Right atrium auricular region (tissue), 2 donors: ENCODE data around the gene PTGDS. TPM values are rescaled to one million over a fixed set of nuclear protein-coding genes. Genes with fewer than 3 reads are reported as not detected.

ENCODE experiments used
- DNase-seq: peaks from one replicate; pipeline ENCODE4 v3.0.0-alpha.2; 2019; ENCODE audit warnings: low spot score
- H3K27ac ChIP-seq, 2 donors: fragments of 200-600 bp; sonication (generic); 1 replicate in 1 of 2; 2 replicates in 1 of 2; pipeline ENCODE4 v1.5.1; 2016 to 2019
- H3K27me3 ChIP-seq, 2 donors: fragments of 200-600 bp; sonication (generic); one replicate each; pipeline versions ENCODE4 v1.5.1 to v1.6.0; 2017 to 2019
- H3K36me3 ChIP-seq: fragments of 200-600 bp; sonication (generic); one replicate; pipeline ENCODE4 v1.5.1; 2016
- H3K4me1 ChIP-seq, 2 donors: fragments of 200-600 bp; sonication (generic); one replicate each; pipeline versions ENCODE4 v1.5.1 to v1.6.0; 2017 to 2019
- H3K4me3 ChIP-seq, 2 donors: fragments of 200-600 bp; sonication (generic); 1 replicate in 1 of 2; 2 replicates in 1 of 2; pipeline ENCODE4 v1.5.1; 2017 to 2019; ENCODE audit warnings: mild to moderate bottlenecking in 1 of 2, moderate library complexity in 1 of 2
- H3K9me3 ChIP-seq, 2 donors: fragments of 200-600 bp; sonication (generic); one replicate each; pipeline ENCODE4 v1.5.1; 2019
- total RNA-seq, 2 donors: library from RNA; depleted of rRNA; stranded (reverse); fragments of >200 nt; gene quantifications; one replicate each; pipeline ENCODE4 v1.1.0, GENCODE V29; 2016
- TF ChIP-seq, protein P1 (sequence below), 2 donors: fragments of 200-600 bp; sonication (generic); IDR thresholded peaks; one replicate each; pipeline ENCODE4 v1.5.1; 2019; ENCODE audit warnings: antibody characterized with exemption in 2 of 2

PTGDS gene
- total RNA-seq, 2 donors from 2014 or later, result 1,799 to 2,426 TPM

- TF ChIP-seq, protein P1, sequence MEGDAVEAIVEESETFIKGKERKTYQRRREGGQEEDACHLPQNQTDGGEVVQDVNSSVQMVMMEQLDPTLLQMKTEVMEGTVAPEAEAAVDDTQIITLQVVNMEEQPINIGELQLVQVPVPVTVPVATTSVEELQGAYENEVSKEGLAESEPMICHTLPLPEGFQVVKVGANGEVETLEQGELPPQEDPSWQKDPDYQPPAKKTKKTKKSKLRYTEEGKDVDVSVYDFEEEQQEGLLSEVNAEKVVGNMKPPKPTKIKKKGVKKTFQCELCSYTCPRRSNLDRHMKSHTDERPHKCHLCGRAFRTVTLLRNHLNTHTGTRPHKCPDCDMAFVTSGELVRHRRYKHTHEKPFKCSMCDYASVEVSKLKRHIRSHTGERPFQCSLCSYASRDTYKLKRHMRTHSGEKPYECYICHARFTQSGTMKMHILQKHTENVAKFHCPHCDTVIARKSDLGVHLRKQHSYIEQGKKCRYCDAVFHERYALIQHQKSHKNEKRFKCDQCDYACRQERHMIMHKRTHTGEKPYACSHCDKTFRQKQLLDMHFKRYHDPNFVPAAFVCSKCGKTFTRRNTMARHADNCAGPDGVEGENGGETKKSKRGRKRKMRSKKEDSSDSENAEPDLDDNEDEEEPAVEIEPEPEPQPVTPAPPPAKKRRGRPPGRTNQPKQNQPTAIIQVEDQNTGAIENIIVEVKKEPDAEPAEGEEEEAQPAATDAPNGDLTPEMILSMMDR (IDR thresholded peaks at IDR 0.05), result no peak
- no peaks in the 10 kb centered on the region for H3K9me3 ChIP-seq
- H3K36me3 ChIP-seq, result peaks cover 27% of the 10 kb centered on the region
- peaks cover 0 to 7% of the 10 kb centered on the region in 2 donors for H3K4me1 ChIP-seq
- H3K4me3 ChIP-seq, result no peak overlapping the region
- H3K27me3 ChIP-seq, result no peaks in the 10 kb centered on the region
- H3K27ac ChIP-seq, result no peak overlapping the region
- no peak for DNase-seq
These were observed 40.6 kb upstream of the PTGDS start for GRCh38 chr9:136936645-136937170.

DNA sequence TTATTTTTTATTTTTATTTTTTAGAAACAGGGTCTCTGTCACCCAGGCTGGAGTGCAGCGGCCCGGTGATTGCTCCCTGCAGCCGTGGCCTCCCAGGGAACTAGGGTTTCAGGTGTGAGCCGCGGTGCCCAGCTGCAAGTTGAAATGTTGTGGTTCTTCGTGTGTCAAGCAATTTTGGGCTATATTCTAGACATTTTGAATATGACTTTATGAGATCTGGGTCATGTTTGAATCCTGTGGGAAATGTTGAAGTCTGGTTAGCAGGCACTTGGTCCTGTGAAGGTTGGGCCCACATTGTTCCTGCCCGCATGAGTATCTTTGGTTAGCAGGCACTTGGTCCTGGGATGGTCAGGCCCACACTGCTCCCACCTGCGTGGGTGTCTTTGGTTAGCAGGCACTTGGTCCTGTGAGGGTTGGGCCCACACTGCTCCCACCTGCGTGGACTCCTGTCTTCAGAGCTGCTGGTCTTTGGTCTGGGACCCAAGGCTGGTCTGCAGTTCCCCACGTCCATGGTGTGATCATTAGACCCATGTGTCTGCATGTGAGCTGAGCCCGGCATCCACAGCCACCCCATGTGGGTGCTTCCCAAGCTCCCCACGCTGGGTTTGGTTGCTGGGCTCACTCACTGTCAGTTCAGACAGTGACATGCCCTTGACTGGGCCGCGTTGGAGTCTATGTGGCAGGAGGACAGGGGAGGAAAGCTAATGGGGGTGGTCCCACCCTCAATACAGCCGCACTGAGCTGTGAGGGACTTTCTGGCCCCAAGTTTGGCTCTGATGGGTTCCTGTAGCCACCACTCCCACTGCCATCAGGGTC, 39.9 kb upstream of the PTGDS start:
- Histone ChIP-seq H3K4me1 (peaks cover 0 to 8% of the 10 kb centered on the region in 2 donors), H3K4me3 (no peak overlapping the region), H3K36me3 (peaks cover 34% of the 10 kb centered on the region), H3K27ac (no peak overlapping the region), H3K27me3 (no peaks in the 10 kb centered on the region), H3K9me3 (no peaks in the 10 kb centered on the region)
- TF ChIP-seq, protein P1 (IDR thresholded peaks at IDR 0.05), result no peak
- no peak for DNase-seq

DNA sequence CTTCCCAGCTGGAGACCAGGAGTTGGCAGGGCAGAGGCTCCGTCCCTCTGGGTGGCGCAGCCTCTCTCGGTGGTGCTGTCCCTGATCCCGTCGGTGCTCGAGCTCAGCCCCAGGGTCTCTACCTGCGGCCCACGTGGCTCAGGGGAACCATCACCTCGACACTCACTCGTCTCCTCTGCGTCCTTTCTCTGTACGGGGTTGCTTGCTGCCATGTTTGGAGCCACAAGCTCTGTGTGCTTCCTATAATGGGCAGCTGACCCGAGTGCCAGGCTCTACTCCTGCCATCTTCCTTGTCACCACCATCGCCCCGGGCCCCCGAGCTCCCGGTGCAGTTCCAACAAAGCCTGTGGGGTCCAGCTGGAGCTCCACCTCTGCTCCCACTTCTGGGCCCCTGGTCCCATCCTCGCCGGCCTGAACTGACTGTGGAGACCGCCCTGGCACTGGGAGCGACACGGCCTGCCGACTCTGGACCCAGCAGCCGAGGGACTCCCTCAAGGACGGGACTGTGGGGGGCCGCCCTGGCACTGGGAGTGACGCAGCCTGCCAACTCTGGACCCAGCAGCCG, 37.8 kb upstream of the PTGDS start:
- DNase-seq, result no peak
- TF ChIP-seq, protein P1 (IDR thresholded peaks at IDR 0.05), result no peak
- H3K27ac ChIP-seq, result peak overlapping the region; percentile 91 to 96
- no peaks in the 10 kb centered on the region for H3K27me3 ChIP-seq
- H3K4me3 ChIP-seq, result no peak overlapping the region
- no peaks in the 10 kb centered on the region for H3K9me3 ChIP-seq
- H3K36me3 ChIP-seq, result peaks cover 41% of the 10 kb centered on the region
- H3K4me1 ChIP-seq, result peaks cover 0 to 22% of the 10 kb centered on the region in 2 donors

- no peak overlapping the region for H3K4me3 ChIP-seq
- no peaks in the 10 kb centered on the region for H3K9me3 ChIP-seq
- H3K27ac ChIP-seq, result peak overlapping the region; percentile 91 to 96
- H3K36me3 ChIP-seq, result peaks cover 41% of the 10 kb centered on the region
- peaks cover 0 to 26% of the 10 kb centered on the region in 2 donors for H3K4me1 ChIP-seq
- peak; percentile 86 for DNase-seq
- TF ChIP-seq, protein P1 (IDR thresholded peaks at IDR 0.05), result no peak
- H3K27me3 ChIP-seq, result no peaks in the 10 kb centered on the region
These were observed 37.2 kb upstream of the PTGDS start for GRCh38 chr9:136939996-136940525.

DNA sequence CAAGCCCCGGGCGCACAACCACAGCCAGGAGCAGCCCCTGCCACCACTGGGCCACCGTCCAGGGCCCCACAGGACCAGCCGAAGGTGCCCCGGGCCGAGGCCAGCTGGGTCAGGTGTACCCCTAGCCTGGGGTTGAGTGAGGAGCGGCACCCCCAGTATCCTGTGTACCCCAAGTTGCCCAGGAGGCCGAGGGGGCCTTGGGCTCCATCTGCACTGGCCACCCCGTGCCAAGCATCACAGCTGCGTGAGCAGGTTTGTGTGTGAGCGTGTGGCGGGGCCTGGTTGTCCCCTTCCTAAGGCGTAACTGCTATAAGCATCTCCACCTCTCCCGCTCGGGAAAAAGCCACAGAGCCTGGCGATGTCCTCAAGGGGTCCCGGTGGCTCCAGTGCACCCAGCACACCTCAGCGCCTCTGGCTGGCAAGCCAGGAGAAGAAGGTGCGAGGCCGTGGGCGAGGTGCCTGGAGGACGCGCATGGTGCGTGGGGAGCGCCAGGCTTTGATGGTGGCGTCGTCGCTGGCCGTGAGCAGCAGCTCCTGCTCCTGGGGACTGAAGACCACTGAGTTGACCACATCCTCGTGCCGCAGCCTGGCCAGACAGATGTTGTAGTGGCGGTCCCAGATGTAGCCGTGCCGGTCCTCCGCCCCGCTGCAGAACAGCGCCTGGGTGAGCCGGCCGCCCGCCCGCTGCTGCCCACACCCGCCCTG, 36.6 kb upstream of the PTGDS start:
- H3K4me3 ChIP-seq, result no peak overlapping the region
- TF ChIP-seq, protein P1 (IDR thresholded peaks at IDR 0.05), result no peak
- DNase-seq, result no peak
- H3K27ac ChIP-seq, result peak overlapping the region; percentile 90 to 91
- no peaks in the 10 kb centered on the region for H3K9me3 ChIP-seq
- H3K36me3 ChIP-seq, result peaks cover 41% of the 10 kb centered on the region
- no peaks in the 10 kb centered on the region for H3K27me3 ChIP-seq
- H3K4me1 ChIP-seq, result peaks cover 0 to 29% of the 10 kb centered on the region in 2 donors
